H7 (cell line): ENCODE data around the gene PRKAA1. TPM values are rescaled to one million over a fixed set of nuclear protein-coding genes. Genes with fewer than 3 reads are reported as not detected.
A peak's percentile ranks its signal among the peaks of the same experiment; 100 is the strongest.
"Not testable (repeated sequence)": the region's sequence is repeated elsewhere in the genome, so short reads cannot be mapped to it uniquely, and the experiment has no call there.

Experiments
- DNase-seq: peaks from one replicate; pipeline ENCODE4 v3.0.0; 2012
- H3K27me3 ChIP-seq: 2 replicates; pipeline ENCODE4 v1.6.0; 2011; ENCODE audit warnings: mild to moderate bottlenecking, low read length; ENCODE audit not compliant: control insufficient read depth, insufficient read depth
- H3K36me3 ChIP-seq: replicated peaks from 2 replicates; pipeline ENCODE4 v1.5.1; 2011; ENCODE audit warnings: low read length; ENCODE audit not compliant: control insufficient read depth, insufficient read depth
- H3K4me3 ChIP-seq: 2 replicates; pipeline ENCODE4 v1.5.1; 2011; ENCODE audit warnings: low read depth, mild to moderate bottlenecking, control low read depth, low read length, moderate library complexity; ENCODE audit not compliant: insufficient read depth
- total RNA-seq: library from RNA; depleted of rRNA; stranded (reverse); fragments of >200 nt; shearing (Covaris generic); gene quantifications from 2 replicates; pipeline ENCODE4 v1.2.3, GENCODE V29; 2014

The PRKAA1 gene
- total RNA-seq, 1 experiment from 2014 or later: 30.2 TPM

DNA sequence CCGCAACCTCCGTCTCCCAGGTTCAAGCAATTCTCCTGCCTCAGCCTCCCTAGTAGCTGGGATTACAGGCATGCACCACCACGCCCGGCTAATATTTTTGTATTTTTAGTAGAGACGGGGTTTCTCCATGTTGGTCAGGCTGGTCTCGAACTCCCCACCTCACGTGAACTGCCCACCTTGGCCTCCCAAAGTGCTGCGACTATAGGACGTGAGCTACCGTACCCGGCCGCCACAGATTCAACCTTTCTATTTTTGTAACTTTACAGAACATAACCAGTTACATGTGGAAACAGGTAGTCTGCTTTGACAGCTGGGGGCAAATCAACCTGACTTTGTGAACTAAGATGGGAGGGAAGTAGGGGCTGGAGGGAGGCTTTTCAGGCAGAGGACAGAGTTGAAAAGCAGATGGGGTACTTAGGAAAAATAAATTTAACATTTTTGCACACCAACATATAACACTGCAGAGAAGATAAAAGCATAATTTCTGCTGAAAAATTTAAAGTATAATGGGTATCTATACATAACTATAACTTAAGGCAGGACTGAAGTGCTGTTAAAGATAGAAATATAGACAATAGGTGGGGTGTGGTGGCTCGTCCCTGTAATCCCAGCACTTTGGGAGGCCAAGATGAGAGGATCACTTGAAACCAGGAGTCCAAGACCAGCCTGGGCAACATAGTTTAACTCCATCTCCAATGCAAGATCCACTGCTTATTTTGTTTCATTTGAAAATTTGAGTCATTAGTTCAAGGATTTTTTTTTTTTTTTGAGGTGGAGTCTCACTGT, 31.8 kb upstream of the PRKAA1 start:
- H3K36me3 ChIP-seq: peaks cover 66% of the 10 kb centered on the region

DNA sequence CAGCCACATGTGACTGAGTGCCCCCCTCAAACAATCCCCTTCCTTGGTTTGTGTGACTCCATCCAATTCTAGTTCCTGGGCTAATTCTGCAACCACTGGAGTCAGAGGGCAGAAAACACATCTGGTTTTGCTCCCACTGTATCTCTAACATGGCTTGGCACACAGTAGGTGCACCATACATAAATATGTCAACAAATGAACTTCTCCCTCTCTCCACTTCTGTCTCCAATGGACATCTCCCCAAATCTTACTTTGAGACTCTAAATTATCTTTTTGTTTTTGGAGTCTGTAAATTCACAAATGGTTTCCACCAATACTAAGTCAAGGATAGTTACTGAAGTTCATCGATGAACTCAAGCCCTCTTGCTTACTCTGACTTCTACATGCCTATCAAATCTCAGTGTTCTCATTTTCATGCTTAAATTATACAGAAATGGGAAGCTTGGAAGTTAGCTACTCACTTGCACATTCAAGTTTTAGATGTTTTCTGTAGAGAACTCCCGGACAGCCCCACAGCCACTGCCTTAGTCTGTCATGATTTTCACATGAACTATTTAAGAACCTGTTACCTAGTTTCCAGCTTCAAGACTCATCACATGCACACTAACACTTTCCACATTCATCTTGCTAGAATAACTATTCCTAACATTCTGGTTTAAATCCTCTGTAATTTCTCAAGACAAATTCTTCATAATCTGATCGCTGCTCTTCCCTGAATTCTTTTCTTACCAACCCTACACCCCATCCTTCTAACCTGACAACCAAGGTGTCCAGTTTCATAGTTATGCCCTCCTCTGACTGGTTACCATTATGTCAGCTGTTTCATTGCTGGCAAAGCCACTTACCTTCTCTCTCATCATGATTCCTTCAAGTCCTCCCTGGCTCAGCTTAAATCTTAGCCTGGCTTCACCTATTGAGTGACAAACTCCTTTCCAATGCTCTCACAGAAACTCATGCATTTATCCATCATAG, 30.8 kb upstream of the PRKAA1 start:
- peaks cover 62% of the 10 kb centered on the region for H3K36me3 ChIP-seq
- H3K4me3 ChIP-seq: no peak overlapping the region

More for the DNA sequence above, 31.8 kb upstream of the PRKAA1 start:
- no peak overlapping the region for H3K4me3 ChIP-seq
- no peaks in the 10 kb centered on the region for H3K27me3 ChIP-seq
- DNase-seq: no peak

DNA sequence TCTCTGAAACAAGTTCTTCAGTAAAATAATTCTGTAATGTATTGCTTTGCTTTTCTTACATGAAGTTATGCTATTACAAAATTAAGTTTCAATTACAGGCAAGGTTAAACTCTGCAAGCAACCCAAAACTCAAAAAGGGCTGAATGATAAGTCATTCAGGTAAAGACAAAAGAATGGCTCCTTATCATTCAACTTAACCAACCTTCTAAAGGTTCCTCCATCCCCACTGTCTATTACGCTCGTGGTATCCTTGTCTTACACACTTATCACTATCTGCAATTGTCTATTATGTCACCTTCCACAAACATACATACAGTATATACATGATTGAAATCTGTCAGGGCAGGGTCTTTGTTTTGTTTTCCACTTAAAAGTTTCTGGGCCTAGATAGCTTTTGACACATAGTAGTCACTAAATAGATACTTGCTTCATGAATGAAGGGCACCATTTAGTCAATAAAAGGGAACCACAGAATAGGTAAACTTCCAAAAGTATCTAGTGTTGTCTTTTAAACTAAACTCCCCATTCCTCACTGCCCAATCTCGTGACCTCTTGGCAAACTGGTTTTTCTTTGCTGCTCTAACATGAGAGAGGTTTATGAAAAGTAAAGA, 30.0 kb upstream of the PRKAA1 start:
- DNase-seq: no peak
- H3K36me3 ChIP-seq: peaks cover 57% of the 10 kb centered on the region
- H3K4me3 ChIP-seq: no peak overlapping the region
- H3K27me3 ChIP-seq: no peaks in the 10 kb centered on the region

More for the DNA sequence above, 30.8 kb upstream of the PRKAA1 start:
- DNase-seq: no peak
- no peaks in the 10 kb centered on the region for H3K27me3 ChIP-seq

DNA sequence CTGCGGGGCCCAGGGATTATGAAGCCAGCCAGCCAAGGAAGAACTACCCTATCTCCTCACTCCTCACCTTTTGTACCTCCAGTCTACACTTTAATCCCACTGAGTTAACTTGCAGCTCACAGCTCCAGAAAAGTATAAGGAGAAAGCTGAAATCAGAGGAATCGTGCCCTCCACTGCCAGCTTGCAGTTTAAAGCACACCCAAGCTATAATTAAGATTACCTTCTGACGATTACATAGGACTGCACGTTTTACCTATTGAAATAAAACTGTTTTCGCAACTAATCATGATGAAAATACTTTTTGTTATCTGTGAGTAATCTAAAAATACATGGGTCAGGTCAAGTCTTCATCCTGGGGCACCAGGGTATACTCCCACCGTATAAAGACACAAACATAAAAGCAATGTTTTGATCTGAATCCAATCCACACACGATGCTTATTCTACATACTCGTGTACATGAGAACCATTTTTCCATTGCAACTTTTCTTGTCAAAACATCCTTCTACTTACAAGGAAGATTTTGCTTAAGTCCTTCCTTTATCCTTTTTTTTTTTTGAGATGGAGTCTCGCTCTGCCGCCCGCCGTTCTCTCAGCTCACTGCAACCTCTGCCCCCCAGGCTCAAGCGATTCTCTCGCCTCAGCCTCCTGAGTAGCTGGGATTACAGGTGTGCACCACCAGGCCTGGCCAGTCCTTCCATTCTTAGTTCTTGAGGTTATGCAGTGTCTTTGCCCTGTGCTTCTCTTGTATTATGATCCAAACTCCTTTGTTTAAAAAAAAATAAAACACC, 29.2 kb upstream of the PRKAA1 start:
- H3K4me3 ChIP-seq: no peak overlapping the region
- H3K36me3 ChIP-seq: peaks cover 51% of the 10 kb centered on the region
- H3K27me3 ChIP-seq: no peaks in the 10 kb centered on the region
- DNase-seq: no peak

DNA sequence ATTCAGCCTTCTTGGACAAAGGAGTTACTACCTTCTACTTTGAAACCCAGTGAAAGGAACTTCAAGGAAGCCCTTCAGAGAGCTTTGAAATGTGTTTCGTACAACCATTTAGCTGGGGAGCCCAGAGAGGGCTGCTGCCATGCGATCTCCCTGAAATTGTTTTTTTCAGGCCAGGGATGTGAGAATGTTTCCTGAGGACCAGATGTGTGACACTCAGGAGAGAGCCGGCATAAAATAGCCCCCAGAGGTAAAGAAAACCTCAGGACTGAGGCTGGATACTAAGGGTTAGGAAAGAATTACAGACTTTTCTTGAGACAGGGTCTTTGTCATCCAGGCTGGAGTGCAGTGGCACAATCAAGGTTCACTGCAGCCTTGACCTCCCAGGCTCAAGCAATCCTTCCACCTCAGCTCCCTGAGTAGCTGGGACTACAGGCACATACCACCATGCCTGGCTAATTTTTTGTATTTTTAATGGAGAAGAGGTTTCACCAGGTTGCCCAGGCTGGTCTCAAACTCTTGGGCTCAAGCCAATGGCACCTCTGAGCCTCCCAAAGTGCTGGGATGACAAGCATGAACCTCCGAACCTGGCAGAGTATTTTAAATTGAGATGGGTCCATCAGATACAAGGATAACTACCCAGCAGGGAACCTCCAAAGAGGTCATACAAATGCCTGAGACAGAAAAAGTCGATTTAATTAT, 28.5 kb upstream of the PRKAA1 start:
- no peak overlapping the region for H3K4me3 ChIP-seq
- DNase-seq: no peak
- no peaks in the 10 kb centered on the region for H3K27me3 ChIP-seq
- peaks cover 44% of the 10 kb centered on the region for H3K36me3 ChIP-seq

DNA sequence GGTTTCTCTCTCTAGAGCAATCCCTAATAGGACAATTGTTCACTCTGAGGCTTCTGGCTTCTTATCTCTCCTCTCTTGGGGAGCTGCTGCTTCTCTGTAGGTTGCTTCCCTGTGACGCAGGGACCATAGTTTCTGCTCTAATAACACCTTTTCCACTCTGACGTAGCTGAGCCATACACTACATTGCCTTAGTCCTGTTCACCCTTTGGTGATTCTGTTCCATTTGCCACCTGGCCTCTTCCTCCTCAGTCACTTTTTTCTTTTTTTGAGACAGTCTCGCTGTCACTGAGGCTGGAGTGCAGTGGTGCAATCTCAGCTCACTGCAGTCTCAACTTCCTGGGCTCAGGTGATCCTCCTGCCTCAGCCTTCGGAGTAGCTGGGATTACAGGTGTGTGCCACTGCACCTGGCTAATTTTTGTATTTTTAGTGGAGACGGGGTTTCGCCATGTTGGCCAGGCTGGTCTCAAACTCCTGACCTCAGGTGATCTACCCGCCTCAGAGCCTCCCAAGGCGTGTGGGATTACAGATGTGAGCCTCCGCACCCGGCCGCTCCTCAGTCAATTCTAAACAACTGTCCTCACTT, 27.4 kb upstream of the PRKAA1 start:
- not testable (repeated sequence) for DNase-seq, H3K4me3 ChIP-seq, H3K27me3 ChIP-seq
- peaks cover 34% of the 10 kb centered on the region for H3K36me3 ChIP-seq

DNA sequence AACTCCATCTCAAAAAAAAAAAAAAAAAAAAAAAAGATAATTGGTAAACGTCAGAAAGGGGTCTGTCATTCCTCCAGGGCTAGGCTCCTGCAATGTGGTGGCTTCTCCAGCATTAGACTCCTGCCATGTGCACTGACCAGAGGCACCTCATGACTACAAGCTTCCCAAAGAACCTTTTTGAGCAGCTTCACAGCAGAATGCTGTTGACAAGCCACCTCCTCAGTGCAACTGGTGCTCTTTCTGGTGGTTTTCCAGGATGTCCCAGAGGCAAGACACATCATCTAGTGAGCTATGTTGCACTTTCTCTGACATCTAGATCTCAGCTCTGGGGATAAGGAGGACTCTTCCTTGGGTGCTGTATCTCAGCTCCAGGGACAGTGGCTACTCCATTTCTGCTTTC, 25.3 kb upstream of the PRKAA1 start:
- Histone ChIP-seq H3K36me3 (peaks cover 18% of the 10 kb centered on the region), H3K4me3 (no peak overlapping the region), H3K27me3 (no peaks in the 10 kb centered on the region)
- no peak for DNase-seq

DNA sequence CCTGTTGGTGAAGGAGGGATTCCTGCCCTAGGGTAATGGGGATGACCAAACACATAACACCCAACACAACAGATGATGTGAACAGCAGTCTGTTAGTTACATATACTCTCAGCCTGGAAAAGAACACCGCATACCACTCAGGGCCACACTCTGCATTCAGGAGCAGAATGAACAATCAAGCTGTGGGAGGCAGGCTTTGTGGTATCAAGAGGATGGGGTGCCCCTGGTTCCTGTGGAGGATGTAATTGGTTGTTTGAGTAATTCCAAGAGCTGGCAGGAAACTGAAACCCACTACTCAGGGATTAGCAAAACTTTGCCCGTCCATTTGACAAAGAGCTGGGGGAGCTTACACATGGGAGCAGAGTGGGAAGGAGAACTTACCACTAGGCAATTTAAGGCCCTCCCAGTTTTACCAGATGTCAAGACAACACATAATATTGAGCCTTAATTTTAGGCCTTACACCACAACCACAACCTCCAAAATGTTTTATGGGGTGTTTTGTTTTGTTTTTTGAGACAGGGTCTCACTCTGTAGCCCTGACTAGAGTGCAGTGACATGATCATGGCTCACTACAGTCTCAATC, 15.6 kb upstream of the PRKAA1 start:
- H3K4me3 ChIP-seq: no peak overlapping the region
- no peak for DNase-seq
- H3K36me3 ChIP-seq: no peaks in the 10 kb centered on the region
- H3K27me3 ChIP-seq: no peaks in the 10 kb centered on the region

DNA sequence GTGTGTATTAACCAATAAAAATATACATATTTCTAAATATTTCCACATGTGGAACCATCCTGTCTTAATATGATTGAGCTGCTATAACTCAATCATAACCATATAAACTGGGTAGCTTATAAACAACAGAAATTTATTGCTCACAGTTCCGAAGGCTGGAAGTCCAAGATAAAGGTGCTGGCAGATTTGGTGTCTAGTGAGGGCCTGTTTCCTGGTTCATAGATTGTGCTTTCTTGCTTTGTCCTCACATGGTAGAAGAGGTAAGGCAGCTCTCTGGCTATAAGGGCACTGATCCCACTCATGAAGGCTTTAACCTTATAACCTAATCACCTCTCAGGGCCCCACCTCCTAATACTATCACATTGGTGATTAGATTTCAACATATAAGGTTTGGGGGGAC, 14.0 kb upstream of the PRKAA1 start:
- no peak for DNase-seq
- H3K4me3 ChIP-seq: no peak overlapping the region
- H3K36me3 ChIP-seq: no peaks in the 10 kb centered on the region

DNA sequence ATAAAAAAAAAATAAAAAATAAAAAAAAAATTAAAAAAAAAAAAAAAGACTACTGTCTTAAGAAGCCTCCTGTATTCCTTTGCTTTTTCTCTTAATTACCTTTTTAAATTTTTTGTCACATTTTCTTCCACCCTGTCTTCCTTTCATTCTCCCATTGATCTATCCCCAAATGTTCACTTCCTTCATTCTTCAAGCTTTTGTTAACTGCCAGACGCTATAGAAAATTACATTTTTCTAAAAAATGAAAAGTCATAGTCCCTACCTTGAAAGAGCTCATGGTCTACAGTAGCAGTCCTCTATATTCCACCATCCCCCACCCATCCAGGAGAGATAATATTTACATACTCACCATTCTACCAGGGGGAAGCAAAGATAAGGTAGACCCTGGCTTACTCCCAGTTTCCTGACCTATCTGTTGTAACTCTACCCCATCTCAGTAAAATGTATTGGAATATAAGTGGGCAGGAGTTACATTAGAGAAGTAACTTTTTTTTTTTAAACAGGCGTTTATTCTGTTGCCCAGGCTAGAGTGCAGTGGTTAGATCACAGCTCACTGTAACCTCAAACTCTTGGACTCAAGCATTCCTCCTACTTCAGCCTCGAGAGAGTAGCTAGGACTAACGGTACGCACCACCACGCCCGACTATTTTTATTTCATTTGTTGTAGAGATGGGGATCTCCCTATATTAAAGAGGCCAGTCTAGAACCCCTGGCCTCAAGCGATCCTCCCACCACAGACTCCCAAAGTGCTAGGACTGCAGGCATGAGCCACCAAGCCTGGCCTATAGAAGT, 3.8 kb upstream of the PRKAA1 start:
- no peak overlapping the region for H3K4me3 ChIP-seq
- no peaks in the 10 kb centered on the region for H3K36me3 ChIP-seq
- no peaks in the 10 kb centered on the region for H3K27me3 ChIP-seq
- no peak for DNase-seq

More for the DNA sequence above, 14.0 kb upstream of the PRKAA1 start:
- H3K27me3 ChIP-seq: no peaks in the 10 kb centered on the region

DNA sequence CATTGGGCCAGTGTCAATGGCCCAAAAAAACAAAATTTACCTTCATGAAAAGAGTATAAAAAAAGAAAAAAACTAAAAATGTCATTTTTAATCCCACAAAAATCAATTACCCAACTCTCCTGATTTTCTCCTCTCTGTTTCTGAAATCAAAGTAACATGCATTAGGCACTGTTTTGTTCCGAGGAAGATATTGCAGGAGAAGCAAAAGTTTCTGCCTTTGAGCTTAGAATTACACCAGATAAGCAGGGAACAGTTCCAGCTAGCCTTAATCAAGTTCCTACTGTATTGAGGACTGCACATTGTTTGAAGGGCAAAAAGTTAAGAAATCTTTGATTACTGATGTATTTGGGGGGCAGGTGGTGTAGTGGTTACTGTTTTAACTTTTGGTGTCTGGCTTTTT, 1.1 kb upstream of the PRKAA1 start:
- Histone ChIP-seq H3K36me3 (no peaks in the 10 kb centered on the region), H3K4me3 (peak overlapping the region; percentile 18; the same call in 1 of the 2 replicates), H3K27me3 (no peaks in the 10 kb centered on the region)
- DNase-seq: no peak

DNA sequence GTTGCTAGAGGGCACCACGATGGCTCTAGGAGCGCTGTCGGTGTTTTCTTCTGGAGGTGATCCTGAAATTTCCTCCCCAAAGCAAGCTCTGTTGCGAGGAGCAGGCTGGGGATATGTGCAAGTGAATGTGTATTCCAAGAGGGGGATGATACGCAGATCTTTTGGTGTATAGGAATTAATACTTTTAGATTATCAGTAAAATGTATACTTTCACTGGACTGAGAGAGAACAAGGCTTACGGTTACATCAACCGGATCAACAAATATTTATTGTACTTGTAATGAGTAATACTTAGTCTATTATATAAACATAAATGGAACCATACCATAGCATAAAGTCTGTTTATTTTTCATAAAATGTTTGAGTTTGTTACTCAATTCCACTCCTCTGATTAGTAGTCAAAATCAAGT, 632 bp upstream of the PRKAA1 start:
- Histone ChIP-seq H3K27me3 (no peaks in the 10 kb centered on the region), H3K4me3 (peak overlapping the region; percentile 80), H3K36me3 (no peaks in the 10 kb centered on the region)
- DNase-seq: no peak
